ENCODE measurements around the gene CCDC120.

DNA sequence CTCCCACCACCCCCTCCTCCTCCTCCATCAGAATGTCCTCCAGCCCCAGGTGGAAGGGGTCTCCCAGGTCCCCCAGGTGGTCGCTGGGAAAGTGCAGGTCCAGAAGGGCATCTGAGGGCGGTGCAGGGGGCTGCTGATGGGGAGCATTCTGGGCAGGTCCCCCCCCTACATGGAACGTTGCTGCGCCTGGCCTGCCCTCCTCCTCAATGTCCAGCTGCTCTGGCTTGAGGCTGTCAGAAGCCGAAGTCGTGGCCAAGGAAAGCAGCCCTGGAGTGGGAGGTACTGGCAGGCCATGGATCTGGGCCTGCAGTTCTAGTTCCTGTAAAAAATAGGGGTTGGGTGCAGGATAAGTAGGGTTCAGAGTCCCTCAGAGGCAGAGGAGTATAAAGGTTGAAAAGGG lies 28.5 kb upstream of the CCDC120 start:
- TF ChIP-seq GATA3 (IDR thresholded peaks at IDR 0.05; ENCODE audit: low read depth, low read length): no peak
- TF ChIP-seq GATA2 (IDR thresholded peaks at IDR 0.05; ENCODE audit: low read depth, low read length): no peak

Data from SH-SY5Y (cell line).